ENCODE results near the gene FIP1L1.
"Not testable (repeated sequence)": the region's sequence is repeated elsewhere in the genome, so short reads cannot be mapped to it uniquely, and the experiment has no call there.

The FIP1L1 gene

GRCh38 chr4:53377319-53378170 is at the start of gene FIP1L1:
Gene FIP1L1, plus strand, starts transcription at chr4:53377641. Its CDS starts 198 bp downstream, at chr4:53377839.
- peak; percentile 63 for DNase-seq

- not testable (repeated sequence) for DNase-seq
Observed at GRCh38 chr4:53334916-53335315, 42.5 kb upstream of the FIP1L1 start.

- not testable (repeated sequence) for DNase-seq
Observed at GRCh38 chr4:53340145-53340544, 37.3 kb upstream of the FIP1L1 start.

GRCh38 chr4:53346392-53346791 is 31.0 kb upstream of the FIP1L1 start:
- DNase-seq, result not testable (repeated sequence)

GRCh38 chr4:53346920-53347852 is 30.3 kb upstream of the FIP1L1 start:
- no peak for DNase-seq

- DNase-seq, result no peak
Observed at GRCh38 chr4:53348046-53348445, 29.4 kb upstream of the FIP1L1 start.

GRCh38 chr4:53349091-53349491 is 28.4 kb upstream of the FIP1L1 start:
- no peak for DNase-seq

GRCh38 chr4:53354012-53354722 is 23.3 kb upstream of the FIP1L1 start:
- no peak for DNase-seq

- no peak for DNase-seq
Observed at GRCh38 chr4:53355930-53356521, 21.4 kb upstream of the FIP1L1 start.

GRCh38 chr4:53361451-53361850 is 16.0 kb upstream of the FIP1L1 start:
- no peak for DNase-seq

- DNase-seq, result no peak
Observed at GRCh38 chr4:53362093-53362492, 15.3 kb upstream of the FIP1L1 start.

- no peak for DNase-seq
Observed at GRCh38 chr4:53364624-53365023, 12.8 kb upstream of the FIP1L1 start.

GRCh38 chr4:53365121-53365485 is 12.3 kb upstream of the FIP1L1 start:
- DNase-seq, result no peak

- DNase-seq, result peak; percentile 83
Observed at GRCh38 chr4:53365486-53366300, 11.7 kb upstream of the FIP1L1 start, which contains the start of gene SCFD2. Gene SCFD2, minus strand, starts transcription at chr4:53366061.

- no peak for DNase-seq
Observed at GRCh38 chr4:53366301-53366716, 11.1 kb upstream of the FIP1L1 start.

GRCh38 chr4:53367721-53368120 is 9.7 kb upstream of the FIP1L1 start:
- DNase-seq, result no peak

- DNase-seq, result no peak
Observed at GRCh38 chr4:53371049-53371448, 6.4 kb upstream of the FIP1L1 start.

GRCh38 chr4:53371843-53372521 is 5.5 kb upstream of the FIP1L1 start:
- DNase-seq, result no peak

GRCh38 chr4:53374777-53375258 is 2.6 kb upstream of the FIP1L1 start:
- DNase-seq, result no peak

GRCh38 chr4:53376900-53377299 is 541 bp upstream of the FIP1L1 start:
- no peak for DNase-seq

- DNase-seq, result no peak
Observed at GRCh38 chr4:53378171-53378482, 686 bp downstream of the FIP1L1 start.
